ENCODE results near the gene UBE3C. TPM values are rescaled to one million over a fixed set of nuclear protein-coding genes. Genes with fewer than 3 reads are reported as not detected.

The UBE3C gene
- total RNA-seq, 4 donors from 2014 or later: 55.5 to 76.1 (median 60.4) TPM

DNA sequence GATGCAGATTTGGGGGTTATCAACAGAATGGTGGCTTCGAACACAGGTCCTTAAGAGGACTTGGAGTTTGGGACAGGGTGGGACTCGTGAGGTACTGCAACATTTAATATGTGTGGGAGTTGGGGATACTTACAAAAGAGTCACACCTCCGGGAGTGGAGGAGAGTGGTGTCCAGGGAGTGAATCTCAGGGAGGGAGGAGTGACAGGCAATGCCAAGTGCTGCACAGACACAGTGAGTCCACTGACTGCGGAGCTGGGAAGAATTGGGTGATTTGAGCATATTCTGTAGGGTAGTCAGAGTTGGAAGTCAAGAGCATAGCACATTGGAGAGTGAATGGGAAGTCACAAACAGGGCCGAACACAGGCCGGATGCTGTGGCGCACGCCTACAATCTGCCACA, 5.1 kb downstream of the UBE3C start:
- no peak for DNase-seq (ENCODE audit: low spot score in 2 of 2)
- H3K4me3 ChIP-seq (ENCODE audit: low read depth, poor library complexity, severe bottlenecking): no peak overlapping the region
- no peak for TF ChIP-seq POLR2A (IDR thresholded peaks at IDR 0.05)
- TF ChIP-seq, protein P1, sequence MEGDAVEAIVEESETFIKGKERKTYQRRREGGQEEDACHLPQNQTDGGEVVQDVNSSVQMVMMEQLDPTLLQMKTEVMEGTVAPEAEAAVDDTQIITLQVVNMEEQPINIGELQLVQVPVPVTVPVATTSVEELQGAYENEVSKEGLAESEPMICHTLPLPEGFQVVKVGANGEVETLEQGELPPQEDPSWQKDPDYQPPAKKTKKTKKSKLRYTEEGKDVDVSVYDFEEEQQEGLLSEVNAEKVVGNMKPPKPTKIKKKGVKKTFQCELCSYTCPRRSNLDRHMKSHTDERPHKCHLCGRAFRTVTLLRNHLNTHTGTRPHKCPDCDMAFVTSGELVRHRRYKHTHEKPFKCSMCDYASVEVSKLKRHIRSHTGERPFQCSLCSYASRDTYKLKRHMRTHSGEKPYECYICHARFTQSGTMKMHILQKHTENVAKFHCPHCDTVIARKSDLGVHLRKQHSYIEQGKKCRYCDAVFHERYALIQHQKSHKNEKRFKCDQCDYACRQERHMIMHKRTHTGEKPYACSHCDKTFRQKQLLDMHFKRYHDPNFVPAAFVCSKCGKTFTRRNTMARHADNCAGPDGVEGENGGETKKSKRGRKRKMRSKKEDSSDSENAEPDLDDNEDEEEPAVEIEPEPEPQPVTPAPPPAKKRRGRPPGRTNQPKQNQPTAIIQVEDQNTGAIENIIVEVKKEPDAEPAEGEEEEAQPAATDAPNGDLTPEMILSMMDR (IDR thresholded peaks at IDR 0.05): no peak
- WGBS, 2 donors: 88 to 91% methylated on average over 8 of the region's 8 CpGs
- intact Hi-C loops (cut with DNase I; ENCODE audit: low total_unique reads): no loop called here

DNA sequence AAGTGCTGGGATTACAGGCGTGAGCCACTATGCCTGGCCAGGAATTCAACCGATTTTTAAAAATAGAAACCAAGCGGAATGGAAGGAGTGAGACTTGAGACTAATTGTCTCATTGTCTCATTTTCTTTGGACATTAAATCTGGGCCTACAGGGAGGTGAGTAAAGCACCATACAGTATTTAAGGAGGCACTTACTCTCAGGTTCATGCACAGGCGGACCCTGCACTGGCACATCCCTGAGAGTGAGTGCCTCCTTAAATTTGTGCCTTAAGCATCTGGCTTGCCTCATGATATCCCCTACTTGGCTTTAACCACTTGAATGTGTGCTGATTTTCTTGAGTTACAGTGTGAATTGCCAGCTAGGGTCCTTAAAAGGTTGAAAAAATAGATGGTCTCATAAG, 10.6 kb downstream of the UBE3C start:
- 90 to 93% methylated on average over 4 of the region's 4 CpGs for WGBS, 2 donors
- no peak for DNase-seq (ENCODE audit: low spot score in 2 of 2)
- intact Hi-C loops (cut with DNase I; ENCODE audit: low total_unique reads): no loop called here
- TF ChIP-seq, protein P1 (IDR thresholded peaks at IDR 0.05): no peak
- TF ChIP-seq POLR2A (IDR thresholded peaks at IDR 0.05): no peak
- no peak overlapping the region for H3K4me3 ChIP-seq (ENCODE audit: low read depth, poor library complexity, severe bottlenecking)

DNA sequence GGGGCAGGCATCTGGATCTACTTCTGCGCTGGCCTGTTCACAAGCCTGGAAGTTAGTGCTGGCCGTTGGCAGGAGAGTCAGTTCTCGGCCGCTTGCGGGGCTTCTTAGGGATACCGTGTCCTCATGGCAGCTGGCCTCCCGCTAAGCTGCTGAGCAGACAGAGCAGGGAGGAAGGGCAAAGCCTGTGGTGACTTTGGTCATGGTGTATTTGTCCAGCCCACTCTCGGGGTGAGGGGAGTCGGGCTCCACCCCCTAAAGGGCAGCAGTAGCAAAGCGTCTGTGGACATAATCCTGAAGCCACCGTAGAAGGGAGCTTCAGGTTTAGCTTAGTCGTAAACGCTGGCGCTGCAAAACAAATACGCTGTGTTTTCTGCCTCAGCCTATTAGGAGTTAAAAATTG, 12.2 kb downstream of the UBE3C start:
- no peak for DNase-seq (ENCODE audit: low spot score in 2 of 2)
- TF ChIP-seq POLR2A (IDR thresholded peaks at IDR 0.05): no peak
- TF ChIP-seq, protein P1 (IDR thresholded peaks at IDR 0.05): no peak
- WGBS, 2 donors: 71 to 81% methylated on average over 15 of the region's 15 CpGs
- no peak overlapping the region for H3K4me3 ChIP-seq (ENCODE audit: low read depth, poor library complexity, severe bottlenecking)
- intact Hi-C loops (cut with DNase I; ENCODE audit: low total_unique reads): no loop called here

DNA sequence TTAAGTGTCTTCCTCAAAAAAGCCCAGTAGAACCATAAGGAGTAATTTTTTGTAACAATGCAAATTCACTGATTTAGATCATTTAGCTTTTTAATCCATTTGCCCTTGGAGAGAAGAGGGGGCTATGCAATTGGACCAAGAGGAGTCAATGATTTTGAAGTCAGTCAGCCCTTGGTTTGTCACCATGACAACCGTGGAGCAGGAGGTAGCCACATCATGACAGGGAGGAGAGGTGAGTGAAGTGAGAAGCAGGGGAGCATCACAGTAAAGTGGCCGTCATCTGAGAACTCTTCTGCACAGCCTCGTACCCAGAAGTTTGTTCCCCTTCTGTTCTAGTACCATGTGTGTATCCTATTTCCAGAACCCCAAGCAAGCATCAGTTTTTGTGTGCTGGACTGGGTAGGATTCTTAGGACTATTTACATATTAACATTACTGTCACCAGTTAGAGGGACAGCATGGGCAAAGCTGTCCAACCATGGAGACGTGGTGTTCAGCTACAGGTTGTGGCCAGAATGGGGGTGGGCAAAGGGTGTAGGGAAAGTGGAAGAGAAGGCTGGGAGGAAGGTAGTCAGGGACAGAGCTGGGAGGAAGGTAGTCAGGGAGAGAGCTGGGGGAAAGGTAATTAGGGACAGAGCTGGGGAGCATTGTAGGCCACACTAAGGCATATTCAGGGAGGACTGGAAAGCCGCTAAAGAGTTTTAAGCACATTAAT, 13.1 kb downstream of the UBE3C start:
- WGBS, 2 donors: 88 to 95% methylated on average over 5 of the region's 5 CpGs
- intact Hi-C loops (cut with DNase I; ENCODE audit: low total_unique reads): no loop called here
- no peak overlapping the region for H3K4me3 ChIP-seq (ENCODE audit: low read depth, poor library complexity, severe bottlenecking)
- TF ChIP-seq POLR2A (IDR thresholded peaks at IDR 0.05): no peak
- TF ChIP-seq, protein P1 (IDR thresholded peaks at IDR 0.05): no peak
- DNase-seq (ENCODE audit: low spot score in 2 of 2): no peak

DNA sequence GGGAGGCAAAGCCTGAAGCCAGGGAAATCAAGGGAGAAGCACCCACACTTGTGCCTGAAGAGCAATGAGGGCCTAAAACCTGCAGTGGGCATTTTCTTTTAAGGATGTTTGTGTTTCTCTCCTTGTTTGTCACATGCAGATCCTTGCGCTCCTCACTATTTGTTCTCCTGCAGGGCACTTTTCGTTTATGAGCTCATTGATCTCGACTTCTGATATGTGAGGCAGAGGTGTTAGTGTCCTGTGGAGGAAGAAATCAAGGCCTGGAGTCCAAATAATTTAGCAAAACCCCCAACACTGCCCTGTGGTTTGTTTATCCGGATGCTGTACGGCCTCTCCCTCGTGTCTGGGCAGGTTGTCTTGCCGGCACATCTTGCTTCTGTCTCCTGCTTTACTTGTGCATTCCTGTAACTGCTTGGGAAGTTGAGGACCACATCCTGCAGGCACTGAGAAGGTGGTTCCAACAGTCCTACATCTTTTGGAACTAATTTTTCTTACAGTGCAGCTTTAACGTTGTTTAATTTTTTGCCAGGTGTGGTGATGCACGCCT, 13.7 kb downstream of the UBE3C start:
- H3K4me3 ChIP-seq (ENCODE audit: low read depth, poor library complexity, severe bottlenecking): no peak overlapping the region
- intact Hi-C loops (cut with DNase I; ENCODE audit: low total_unique reads): no loop called here
- WGBS, 2 donors: 72 to 85% methylated on average over 9 of the region's 9 CpGs
- TF ChIP-seq, protein P1 (IDR thresholded peaks at IDR 0.05): no peak
- TF ChIP-seq POLR2A (IDR thresholded peaks at IDR 0.05): no peak
- no peak for DNase-seq (ENCODE audit: low spot score in 2 of 2)

Data from lower leg skin (tissue), 4 donors.